Skin of body (tissue), 2 donors: Measurements from ENCODE around the gene UBR2. TPM values are rescaled to one million over a fixed set of nuclear protein-coding genes. Genes with fewer than 3 reads are reported as not detected.
"Not testable (repeated sequence)": the region's sequence is repeated elsewhere in the genome, so short reads cannot be mapped to it uniquely, and the experiment has no call there.

Source experiments
- DNase-seq: peaks from one replicate; lab custom pipeline; 2025; lab: John Stamatoyannopoulos, UW
- total RNA-seq: library from RNA; depleted of rRNA; stranded (reverse); fragments of >200 nt; gene quantifications from one replicate; pipeline ENCODE4 v1.2.3, GENCODE V29; 2014

Gene UBR2
- total RNA-seq, 1 donor from 2014 or later, result 28.5 TPM

- no peak for DNase-seq
Measured at GRCh38 chr6:42692137-42692911, 128.5 kb downstream of the UBR2 start.

GRCh38 chr6:42693725-42694323, 130.0 kb downstream of the UBR2 start:
- no peak for DNase-seq

- no peak for DNase-seq
Measured at GRCh38 chr6:42694586-42694985, 130.8 kb downstream of the UBR2 start.

- DNase-seq, result peak; percentile 31
Measured at GRCh38 chr6:42696526-42697267, 132.9 kb downstream of the UBR2 start.

GRCh38 chr6:42697268-42697655, 133.4 kb downstream of the UBR2 start:
- no peak for DNase-seq

- DNase-seq, result no peak
Measured at GRCh38 chr6:42698217-42698616, 134.4 kb downstream of the UBR2 start.

GRCh38 chr6:42702200-42702599, 138.4 kb downstream of the UBR2 start:
- no peak for DNase-seq

DNA sequence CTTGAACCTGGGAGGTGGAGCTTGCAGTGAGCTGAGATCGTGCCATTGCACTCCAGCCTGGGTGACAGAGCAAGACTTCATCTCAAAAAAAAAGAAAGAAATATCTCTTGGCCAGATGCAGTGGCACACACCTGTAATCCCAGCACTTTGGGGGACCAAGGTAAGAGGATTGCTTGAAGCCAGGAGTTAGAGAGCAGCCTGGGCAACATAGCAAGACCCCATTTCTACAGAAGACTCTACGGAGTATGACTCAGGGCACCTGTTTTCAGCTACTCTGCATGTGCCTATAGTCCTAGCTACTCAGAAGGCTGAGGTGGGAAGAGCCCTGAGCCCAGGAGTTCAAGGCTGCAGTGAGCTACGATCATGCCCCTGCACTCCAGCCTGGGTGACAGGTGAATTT, 139.0 kb downstream of the UBR2 start:
- not testable (repeated sequence) for DNase-seq

DNA sequence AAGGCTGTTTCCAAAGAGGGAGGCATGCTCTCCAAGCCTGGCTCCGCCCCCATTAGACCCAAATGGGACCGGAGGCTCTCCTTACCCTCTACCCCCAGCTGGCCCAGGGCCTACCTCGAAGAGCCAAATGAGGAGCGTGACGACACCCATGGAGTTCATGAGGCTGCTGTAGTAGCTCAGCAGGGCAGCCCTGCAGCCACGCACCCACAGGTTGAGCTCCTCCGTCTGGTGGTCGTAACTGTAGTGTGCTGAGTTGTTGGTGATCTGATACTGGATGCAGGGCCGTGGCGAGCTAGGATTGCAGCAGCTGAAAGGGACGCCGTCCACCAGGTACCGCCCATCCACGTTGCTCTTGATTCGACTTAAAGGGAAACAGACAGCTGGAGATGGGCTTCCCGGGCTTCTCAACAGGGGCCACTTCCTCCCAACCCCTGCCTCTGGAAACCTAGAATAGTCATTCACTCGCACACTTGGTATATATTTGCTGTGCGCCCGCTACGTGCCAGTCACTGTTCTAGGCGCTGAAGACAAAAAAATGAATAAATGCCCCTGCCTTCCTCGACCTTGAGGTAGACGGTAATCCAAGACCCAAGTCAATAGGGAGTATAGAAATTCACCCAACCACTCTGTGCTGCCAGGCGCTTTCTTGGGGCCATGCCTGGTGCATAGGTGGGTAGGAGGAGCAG, 140.6 kb downstream of the UBR2 start:
- no peak for DNase-seq

DNA sequence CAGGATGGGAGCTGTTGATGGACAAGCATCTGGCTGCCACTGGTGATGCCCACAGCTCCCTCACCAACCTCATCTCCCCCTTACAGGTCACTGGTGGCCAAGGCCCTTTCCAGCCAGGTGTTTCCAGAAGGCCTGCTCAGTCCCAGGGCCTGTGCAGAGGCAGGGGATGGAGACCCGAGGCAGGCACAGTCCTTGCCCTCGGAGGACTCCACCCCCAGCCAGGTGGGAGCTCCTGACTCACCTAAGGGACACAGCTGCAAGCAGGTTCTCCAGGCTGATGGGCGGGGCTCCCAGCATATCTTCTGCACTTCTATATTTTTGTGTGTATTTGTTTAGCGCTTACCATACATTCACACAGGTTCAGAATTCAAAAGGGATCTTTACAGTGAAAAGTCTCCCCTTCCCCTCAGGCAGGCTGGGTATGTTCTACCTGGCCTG, 141.1 kb downstream of the UBR2 start:
- no peak for DNase-seq

DNA sequence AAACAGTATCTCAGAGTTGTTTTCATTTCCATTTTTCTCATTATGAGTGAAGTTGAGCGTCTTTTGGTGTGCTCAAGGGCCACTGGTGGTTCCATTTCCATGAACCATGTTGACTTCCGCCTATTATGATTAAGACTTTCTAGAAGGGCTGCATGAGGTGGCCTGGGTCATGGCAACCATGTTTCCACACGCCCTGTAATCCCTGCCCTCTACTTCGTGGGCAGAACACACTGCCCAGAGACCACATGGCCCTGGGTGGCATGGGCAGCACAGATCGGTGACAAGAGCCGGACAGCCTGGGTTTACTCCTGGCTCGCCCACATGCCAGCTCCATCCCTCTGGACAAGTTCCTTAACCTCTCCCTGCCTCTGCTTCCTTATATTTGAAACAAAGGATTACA, 143.8 kb downstream of the UBR2 start:
- DNase-seq, result no peak

DNA sequence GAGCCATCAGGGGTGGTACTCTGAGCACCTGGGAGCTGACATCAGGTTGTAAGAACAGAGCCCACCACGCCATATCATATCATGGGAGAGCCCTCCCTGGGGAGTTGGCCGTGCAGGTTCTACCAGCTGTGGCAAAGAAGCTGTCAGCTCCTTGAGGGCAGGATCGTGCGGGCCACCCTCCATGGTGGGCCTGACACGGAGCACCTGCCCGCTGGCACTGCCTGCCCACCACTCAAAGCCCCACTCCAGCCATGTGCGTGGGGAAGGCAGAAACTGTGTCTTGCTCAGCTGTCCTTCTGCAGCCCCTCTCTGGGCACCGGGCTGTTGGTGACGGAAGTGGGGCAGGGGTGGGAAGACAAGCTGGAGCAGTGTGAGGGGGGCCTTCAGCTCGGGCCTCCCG, 144.3 kb downstream of the UBR2 start:
- DNase-seq, result no peak

DNA sequence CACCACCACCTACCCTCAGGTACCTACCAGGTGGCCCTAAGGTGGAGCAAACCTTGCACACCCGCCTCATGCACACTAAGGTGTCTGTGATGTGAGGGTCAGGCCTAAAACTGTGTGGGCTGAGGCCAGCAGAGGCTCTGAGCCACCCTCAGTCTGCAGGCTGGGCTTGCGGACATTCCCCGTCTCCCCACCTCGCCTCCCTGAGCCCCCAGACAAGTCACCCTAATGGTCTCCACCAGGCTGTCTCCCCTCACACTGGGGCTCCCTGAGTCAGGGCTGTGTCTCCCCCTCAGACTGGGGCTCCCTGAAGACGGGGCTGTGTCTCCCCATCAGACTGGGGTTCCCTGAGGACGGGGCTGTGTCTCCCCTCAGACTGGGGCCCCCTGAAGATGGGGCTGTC, 146.0 kb downstream of the UBR2 start:
- DNase-seq, result no peak

- DNase-seq, result no peak
Measured at GRCh38 chr6:42710316-42710715, 146.5 kb downstream of the UBR2 start.

- no peak for DNase-seq
Measured at GRCh38 chr6:42711930-42712329, 148.1 kb downstream of the UBR2 start.

- no peak for DNase-seq
Measured at GRCh38 chr6:42714098-42714761, 150.4 kb downstream of the UBR2 start.

GRCh38 chr6:42715871-42716270, 152.0 kb downstream of the UBR2 start:
- no peak for DNase-seq

DNA sequence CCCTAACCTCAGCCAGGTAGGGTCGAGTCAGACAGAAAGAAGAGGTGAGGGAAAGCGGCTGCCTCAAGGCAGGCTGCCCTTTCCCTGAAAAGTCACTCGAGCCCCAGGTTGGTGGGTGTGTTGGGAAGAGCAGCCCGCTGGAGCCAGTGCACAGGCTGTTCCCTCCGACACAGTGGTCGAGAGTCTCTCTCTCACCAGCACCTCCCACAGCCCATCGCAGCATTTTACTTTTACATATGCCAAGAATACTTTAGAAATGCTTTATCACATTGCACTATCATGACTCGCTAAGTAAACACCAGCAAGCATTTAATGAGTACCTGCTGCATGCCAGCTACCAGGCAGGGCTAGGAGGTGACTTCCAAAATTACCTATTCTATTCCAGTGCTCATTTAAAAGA, 156.9 kb downstream of the UBR2 start:
- no peak for DNase-seq

DNA sequence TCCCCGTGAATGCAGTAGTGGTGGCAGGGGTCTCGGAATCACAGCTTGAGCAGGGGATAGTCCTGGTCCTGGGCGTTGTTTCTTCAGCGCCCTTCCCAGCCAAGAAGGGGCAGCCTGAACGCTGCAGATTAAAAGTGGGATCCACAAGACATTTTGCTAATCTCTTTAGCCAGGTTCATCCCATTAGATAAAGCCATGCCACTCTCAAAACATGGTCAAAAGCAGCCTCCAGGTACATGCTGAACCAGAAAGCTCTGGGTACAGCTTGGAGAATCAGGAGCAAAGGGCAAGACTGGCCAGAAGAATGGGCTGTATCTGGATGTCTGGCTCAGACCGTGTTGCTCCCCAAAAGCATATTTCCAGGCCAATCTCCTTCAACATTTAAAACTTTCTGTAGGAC, 158.7 kb downstream of the UBR2 start, which contains the start of gene PRPH2:
PRPH2 (minus strand) TSS at position 101 of the 400 bp plus-strand sequence. CDS start 263 bp downstream, outside the sequence.
- no peak for DNase-seq

DNA sequence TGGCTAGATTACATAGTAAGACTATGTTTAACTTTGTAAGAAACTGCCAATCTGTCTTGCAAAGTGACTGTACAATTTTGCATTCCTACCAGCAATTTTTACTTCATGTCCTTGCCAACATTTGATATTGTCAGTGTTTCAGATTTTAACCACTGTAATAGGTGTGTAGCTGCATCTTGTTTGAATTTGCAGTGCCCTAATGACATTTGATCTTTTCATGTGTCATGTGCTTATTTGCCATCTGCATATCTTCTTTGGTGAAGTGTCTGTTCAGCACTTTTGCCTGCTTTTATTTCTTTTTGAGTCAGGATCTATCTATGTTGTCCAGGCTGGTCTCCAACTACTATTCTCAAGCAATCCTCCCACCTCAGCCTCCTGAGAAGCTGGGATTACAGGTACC, 161.0 kb downstream of the UBR2 start:
- DNase-seq, result no peak

- no peak for DNase-seq
Measured at GRCh38 chr6:42726026-42726425, 162.2 kb downstream of the UBR2 start.
